B cell (primary cell): ENCODE results near the gene GSE1. TPM values are rescaled to one million over a fixed set of nuclear protein-coding genes. Genes with fewer than 3 reads are reported as not detected.

Experiments used
- ATAC-seq: fragments of 200-7000 bp; cut with Tn5 transposase; one replicate; pipeline ENCODE4 v1.10.0; 2021; ENCODE audit warnings: low read depth, mild to moderate bottlenecking, moderate number of reproducible peaks, moderate library complexity
- CTCF ChIA-PET: fragments of 350-600 bp; sonication (Branson Sonifier 250); formaldehyde crosslinking; loops from one replicate; lab custom pipeline; 2021; ENCODE audit warnings: antibody characterized with exemption, inconsistent platforms; lab: Charles Lee
- POLR2A ChIA-PET: fragments of 350-600 bp; sonication (Branson Sonifier 250); formaldehyde crosslinking; loops from one replicate; lab custom pipeline; 2021; ENCODE audit warnings: antibody characterized with exemption; lab: Charles Lee
- DNase-seq: peaks from one replicate; pipeline ENCODE4 v3.0.0; 2013
- H2AFZ ChIP-seq: 2 replicates; pipeline ENCODE4 v1.6.1; 2012; ENCODE audit warnings: mild to moderate bottlenecking, low read depth, low read length; ENCODE audit not compliant: insufficient read depth, poor library complexity, severe bottlenecking
- H3K27ac ChIP-seq, 2 donors: 1 replicate in 1 of 2; 2 replicates in 1 of 2; pipeline ENCODE4 v1.5.1; 2012 to 2013; ENCODE audit warnings: low read length in 2 of 2, mild to moderate bottlenecking in 2 of 2, moderate library complexity in 1 of 2
- H3K27me3 ChIP-seq, 4 experiments: fragments of 200-600 bp in 1 of 4; sonication (generic) in 1 of 4; replicated peaks in 1 of 4; 1 replicate in 2 of 4; 2 replicates in 2 of 4; pipeline versions ENCODE4 v1.6.1 to v1.7.0; 2013 to 2016; ENCODE audit warnings: low read length in 3 of 4, mild to moderate bottlenecking in 2 of 4, mixed read lengths in 1 of 4, moderate library complexity in 1 of 4; ENCODE audit not compliant: insufficient read depth in 4 of 4, control insufficient read depth in 3 of 4; ENCODE audit errors: control extremely low read depth in 1 of 4
- H3K36me3 ChIP-seq, 2 experiments: replicated peaks in 1 of 2; 1 replicate in 1 of 2; 2 replicates in 1 of 2; pipeline versions ENCODE4 v1.6.1 to v1.7.1; 2013; ENCODE audit warnings: low read length in 1 of 2; ENCODE audit not compliant: insufficient read depth in 2 of 2, control insufficient read depth in 1 of 2; ENCODE audit errors: control extremely low read depth in 1 of 2, extremely low read depth in 1 of 2
- H3K4me1 ChIP-seq, 2 donors: fragments of 200-600 bp in 1 of 2; sonication (generic) in 1 of 2; 1 replicate in 1 of 2; 2 replicates in 1 of 2; pipeline versions ENCODE4 v1.5.1 to v1.6.1; 2013 to 2017; ENCODE audit warnings: low read length in 2 of 2; ENCODE audit not compliant: control insufficient read depth in 2 of 2, insufficient read depth in 2 of 2
- H3K4me2 ChIP-seq: replicated peaks from 2 replicates; pipeline ENCODE3; 2012; ENCODE audit warnings: mild to moderate bottlenecking, low read depth, low read length; ENCODE audit not compliant: poor library complexity, severe bottlenecking
- H3K4me3 ChIP-seq, 5 experiments: fragments of 200-600 bp in 1 of 5; sonication (generic) in 1 of 5; 1 replicate in 3 of 5; 2 replicates in 2 of 5; pipeline versions ENCODE4 v1.5.1 to v1.7.0; 2011 to 2016; ENCODE audit warnings: low read length in 4 of 5, mild to moderate bottlenecking in 4 of 5, low read depth in 2 of 5, control low read depth in 1 of 5, moderate library complexity in 1 of 5; ENCODE audit not compliant: insufficient read depth in 1 of 5; ENCODE audit errors: control extremely low read depth in 1 of 5, extremely low read depth in 1 of 5
- H3K79me2 ChIP-seq: fragments of 200-600 bp; sonication (generic); one replicate; pipeline ENCODE4 v1.6.0; 2016; ENCODE audit warnings: low read length; ENCODE audit not compliant: control insufficient read depth, insufficient read depth
- H3K9ac ChIP-seq: fragments of 200-600 bp; sonication (generic); 2 replicates; pipeline ENCODE4 v1.6.1; 2017; ENCODE audit warnings: mild to moderate bottlenecking, low read length, moderate library complexity
- H3K9me3 ChIP-seq, 3 donors: one replicate each; pipeline versions ENCODE4 v1.6.1 to v1.7.1; 2013; ENCODE audit warnings: low read length in 2 of 3; ENCODE audit not compliant: control insufficient read depth in 2 of 3, insufficient read depth in 1 of 3; ENCODE audit errors: control extremely low read depth in 1 of 3
- H4K20me1 ChIP-seq: 2 replicates; pipeline ENCODE4 v1.6.0; 2012; ENCODE audit warnings: mild to moderate bottlenecking, low read length; ENCODE audit not compliant: insufficient read depth, control insufficient read depth, poor library complexity, severe bottlenecking
- H3K27ac Mint-ChIP-seq: one replicate; pipeline ENCODE4 v1.8.0; 2021; ENCODE audit warnings: mixed read lengths
- H3K27me3 Mint-ChIP-seq: one replicate; pipeline ENCODE4 v1.8.0; 2021; ENCODE audit warnings: mixed read lengths
- H3K4me1 Mint-ChIP-seq: one replicate; pipeline ENCODE4 v1.8.0; 2021; ENCODE audit warnings: mixed read lengths
- H3K4me3 Mint-ChIP-seq: one replicate; pipeline ENCODE4 v1.8.0; 2021; ENCODE audit warnings: mixed read lengths
- H3K9me3 Mint-ChIP-seq: one replicate; pipeline ENCODE4 v1.8.0; 2022; ENCODE audit warnings: mixed read lengths; ENCODE audit not compliant: insufficient read depth
- CTCF ChIP-seq: fragments of 200-600 bp; IDR thresholded peaks from one replicate; pipeline ENCODE4 v1.8.0; 2022; ENCODE audit warnings: antibody characterized with exemption, mild to moderate bottlenecking
- EZH2 ChIP-seq: IDR thresholded peaks from 2 replicates; pipeline ENCODE4 v1.6.1; 2012; ENCODE audit warnings: borderline replicate concordance, low read depth, mild to moderate bottlenecking, moderate library complexity, low read length; ENCODE audit not compliant: insufficient read depth, poor library complexity, severe bottlenecking
- WGBS: methylation state at CpG from one replicate; pipeline ENCODE4 v1.1.5; 2013; ENCODE audit warnings: missing lambda C conversion rate; ENCODE audit not compliant: insufficient coverage; 5-methylcytosine and 5-hydroxymethylcytosine counted together
- intact Hi-C: fragments of 100-400 bp; cut with micrococcal nuclease; formaldehyde crosslinking; loops from one replicate; pipeline ENCODE4 v1.10.0; 2022
- polyA plus RNA-seq: library from polyadenylated mRNA; depleted of rRNA; stranded (reverse); fragments of >200 nt; gene quantifications from 2 replicates; pipeline ENCODE4 v1.2.3, GENCODE V29; 2012
- total RNA-seq, 2 donors: library from RNA; stranded (reverse); fragments of 120-200 nt in 1 of 2; gene quantifications; 1 replicate in 1 of 2; 2 replicates in 1 of 2; pipeline versions ENCODE4 v1.2.3 to v1.2.4, GENCODE V29; 2013 to 2022

GSE1 gene
- total and polyA plus RNA-seq, 2 donors (not counting 1 experiment from before 2014, with no cell fraction given) = 57.3 to 76.1 TPM

GRCh38 chr16:85654251-85655095 lies 41.4 kb downstream of the GSE1 start:
- Histone ChIP-seq H2AFZ (no peak overlapping the region), H3K4me1 (no peaks in the 10 kb centered on the region), H3K9me3 (peaks cover 0 to 6% (median 0%) of the 10 kb centered on the region in 3 donors), H3K79me2 (peaks cover 16% of the 10 kb centered on the region), H3K27ac (no peak overlapping the region), H3K27me3 (no peaks in the 10 kb centered on the region), H3K4me3 (no peak overlapping the region), H3K9ac (no peak overlapping the region), H3K4me2 (no peak overlapping the region), H4K20me1 (peaks cover 90% of the 10 kb centered on the region), H3K36me3 (peaks cover 5 to 74% of the 10 kb centered on the region in 2 experiments)
- CTCF ChIA-PET = no interaction called here
- POLR2A ChIA-PET = no interaction called here
- Mint-ChIP-seq H3K27ac (no peak overlapping the region), H3K4me1 (no peaks in the 10 kb centered on the region), H3K27me3 (no peaks in the 10 kb centered on the region), H3K9me3 (no peaks in the 10 kb centered on the region), H3K4me3 (no peak overlapping the region)
- intact Hi-C loops = no loop called here
- no peak for DNase-seq
- 97% methylated on average over 38 of the region's 41 CpGs for WGBS
- no peak for ATAC-seq
- TF ChIP-seq EZH2 = no peak
- TF ChIP-seq CTCF = no peak
